Upper lobe of right lung (tissue), 1 donor: Measurements from ENCODE around the gene TAMALIN. TPM values are rescaled to one million over a fixed set of nuclear protein-coding genes. Genes with fewer than 3 reads are reported as not detected.

Source experiments
- ATAC-seq: fragments of 200-7000 bp; cut with Tn5 transposase; one replicate; pipeline ENCODE4 v1.9.1; 2020; ENCODE audit warnings: mild to moderate bottlenecking, moderate library complexity
- DNase-seq: peaks from one replicate; pipeline ENCODE4 v3.0.0-alpha.2; 2020
- H3K27ac ChIP-seq: fragments of 200-600 bp; one replicate; pipeline ENCODE4 v1.8.0; 2022
- H3K27me3 ChIP-seq: fragments of 200-600 bp; one replicate; pipeline ENCODE4 v1.8.0; 2022; ENCODE audit warnings: mild to moderate bottlenecking
- H3K36me3 ChIP-seq: fragments of 200-600 bp; one replicate; pipeline ENCODE4 v1.8.0; 2022
- H3K4me1 ChIP-seq: fragments of 200-600 bp; one replicate; pipeline ENCODE4 v1.8.0; 2022
- H3K4me3 ChIP-seq: fragments of 200-600 bp; one replicate; pipeline ENCODE4 v1.8.0; 2022; ENCODE audit warnings: mild to moderate bottlenecking
- H3K9me3 ChIP-seq: fragments of 200-600 bp; one replicate; pipeline ENCODE4 v1.8.0; 2022
- intact Hi-C: fragments of 100-400 bp; cut with DNase I; formaldehyde crosslinking; loops from one replicate; pipeline ENCODE4 v1.11.0; 2022
- total RNA-seq: library from RNA; stranded (reverse); fragmentation: NEBNext Ultra II Directional; extraction: Animal tissue kit (Norgen Biotek cat#: 25700); gene quantifications from one replicate; pipeline ENCODE4 v1.2.1, GENCODE V29; 2021
- TF ChIP-seq, protein P1 (sequence below): fragments of 200-600 bp; IDR thresholded peaks from one replicate; pipeline ENCODE4 v1.8.0; 2022; ENCODE audit warnings: antibody characterized with exemption
- donor health status: DM: no; HTN: yes; CAD: no; lungs with severe emphysema.

Gene TAMALIN
- total RNA-seq, 1 donor from 2014 or later, result 199 TPM

DNA sequence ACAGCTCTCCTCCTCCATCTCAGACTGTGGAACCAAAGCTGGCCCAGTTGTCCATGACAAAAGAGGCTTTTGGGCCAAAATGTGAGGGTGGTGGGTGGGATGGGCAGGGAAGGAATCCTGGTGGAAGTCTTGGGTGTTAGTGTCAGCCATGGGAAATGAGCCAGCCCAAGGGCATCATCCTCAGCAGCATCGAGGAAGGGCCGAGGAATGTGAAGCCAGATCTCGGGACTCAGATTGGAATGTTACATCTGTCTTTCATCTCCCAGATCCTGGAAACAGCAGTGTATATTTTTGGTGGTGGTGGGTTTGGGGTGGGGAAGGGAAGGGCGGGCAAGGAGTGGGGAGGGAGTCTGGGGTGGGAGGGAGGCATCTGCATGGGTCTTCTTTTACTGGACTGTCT is 11.8 kb upstream of the TAMALIN start:
- H3K36me3 ChIP-seq, result peaks cover 37% of the 10 kb centered on the region
- intact Hi-C loops, result no loop called here

DNA sequence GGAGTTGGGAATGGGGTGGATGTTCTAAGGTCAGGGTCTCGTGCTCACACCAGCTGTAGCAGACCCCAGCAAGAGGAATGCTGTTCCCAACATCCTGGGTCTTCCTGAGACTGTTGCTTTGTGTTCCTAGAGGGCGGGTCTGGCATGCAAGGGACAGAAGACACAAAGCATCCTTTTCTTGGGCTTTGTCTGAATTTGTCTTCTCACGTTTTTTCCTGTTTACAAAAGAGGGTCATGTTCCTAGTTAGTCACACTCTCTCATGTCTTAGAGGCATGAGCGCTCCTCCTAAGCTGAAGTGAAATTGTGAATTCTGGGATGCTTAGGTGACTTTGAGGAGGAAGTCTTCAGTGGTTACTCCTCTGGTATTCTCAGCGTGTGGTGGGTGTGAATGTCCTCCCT is 9.6 kb upstream of the TAMALIN start:
- TF ChIP-seq, protein P1, sequence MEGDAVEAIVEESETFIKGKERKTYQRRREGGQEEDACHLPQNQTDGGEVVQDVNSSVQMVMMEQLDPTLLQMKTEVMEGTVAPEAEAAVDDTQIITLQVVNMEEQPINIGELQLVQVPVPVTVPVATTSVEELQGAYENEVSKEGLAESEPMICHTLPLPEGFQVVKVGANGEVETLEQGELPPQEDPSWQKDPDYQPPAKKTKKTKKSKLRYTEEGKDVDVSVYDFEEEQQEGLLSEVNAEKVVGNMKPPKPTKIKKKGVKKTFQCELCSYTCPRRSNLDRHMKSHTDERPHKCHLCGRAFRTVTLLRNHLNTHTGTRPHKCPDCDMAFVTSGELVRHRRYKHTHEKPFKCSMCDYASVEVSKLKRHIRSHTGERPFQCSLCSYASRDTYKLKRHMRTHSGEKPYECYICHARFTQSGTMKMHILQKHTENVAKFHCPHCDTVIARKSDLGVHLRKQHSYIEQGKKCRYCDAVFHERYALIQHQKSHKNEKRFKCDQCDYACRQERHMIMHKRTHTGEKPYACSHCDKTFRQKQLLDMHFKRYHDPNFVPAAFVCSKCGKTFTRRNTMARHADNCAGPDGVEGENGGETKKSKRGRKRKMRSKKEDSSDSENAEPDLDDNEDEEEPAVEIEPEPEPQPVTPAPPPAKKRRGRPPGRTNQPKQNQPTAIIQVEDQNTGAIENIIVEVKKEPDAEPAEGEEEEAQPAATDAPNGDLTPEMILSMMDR, result no peak

More for the DNA sequence above, 11.8 kb upstream of the TAMALIN start:
- Histone ChIP-seq H3K27ac (no peak overlapping the region), H3K4me3 (no peak overlapping the region), H3K4me1 (no peaks in the 10 kb centered on the region), H3K27me3 (no peaks in the 10 kb centered on the region), H3K9me3 (no peaks in the 10 kb centered on the region)
- no peak for DNase-seq
- TF ChIP-seq, protein P1, result no peak
- ATAC-seq, result no peak

DNA sequence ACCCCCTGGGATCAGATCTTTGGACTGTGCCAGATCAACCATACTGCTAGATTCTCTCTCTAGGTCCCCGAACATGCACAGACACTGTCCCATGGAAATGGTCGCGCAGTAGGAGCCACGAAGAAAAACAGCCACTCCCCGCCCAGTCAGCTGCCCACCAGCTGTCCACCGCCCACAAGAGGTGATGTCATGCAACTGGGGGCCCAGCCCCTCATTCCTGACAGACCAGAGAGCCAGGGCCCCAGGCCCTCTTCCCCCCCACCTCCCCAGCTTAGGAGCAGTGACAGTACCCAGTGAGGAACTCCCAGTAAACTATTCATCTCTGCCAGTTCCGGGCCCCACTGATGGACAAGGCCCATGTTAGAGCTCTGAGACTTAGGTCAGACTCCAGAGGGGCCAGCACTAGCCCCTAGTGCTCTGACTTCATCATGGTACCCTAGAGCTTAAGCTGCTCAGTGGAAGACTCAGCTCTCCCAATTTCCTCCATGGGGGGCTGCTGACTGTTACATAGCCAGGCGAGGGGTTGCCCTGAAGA is 3.7 kb upstream of the TAMALIN start:
- Histone ChIP-seq H3K9me3 (no peaks in the 10 kb centered on the region), H3K27ac (no peak overlapping the region), H3K4me1 (peaks cover 14% of the 10 kb centered on the region), H3K27me3 (no peaks in the 10 kb centered on the region), H3K36me3 (no peaks in the 10 kb centered on the region), H3K4me3 (no peak overlapping the region)
- intact Hi-C loops, result no loop called here
- TF ChIP-seq, protein P1, result no peak
- ATAC-seq, result no peak
- no peak for DNase-seq

More for the DNA sequence above, 9.6 kb upstream of the TAMALIN start:
- ATAC-seq (no peak), DNase-seq (no peak)
- intact Hi-C loops, result no loop called here
- Histone ChIP-seq H3K4me3 (no peak overlapping the region), H3K4me1 (no peaks in the 10 kb centered on the region), H3K36me3 (peaks cover 23% of the 10 kb centered on the region), H3K27me3 (no peaks in the 10 kb centered on the region), H3K9me3 (no peaks in the 10 kb centered on the region), H3K27ac (no peak overlapping the region)

DNA sequence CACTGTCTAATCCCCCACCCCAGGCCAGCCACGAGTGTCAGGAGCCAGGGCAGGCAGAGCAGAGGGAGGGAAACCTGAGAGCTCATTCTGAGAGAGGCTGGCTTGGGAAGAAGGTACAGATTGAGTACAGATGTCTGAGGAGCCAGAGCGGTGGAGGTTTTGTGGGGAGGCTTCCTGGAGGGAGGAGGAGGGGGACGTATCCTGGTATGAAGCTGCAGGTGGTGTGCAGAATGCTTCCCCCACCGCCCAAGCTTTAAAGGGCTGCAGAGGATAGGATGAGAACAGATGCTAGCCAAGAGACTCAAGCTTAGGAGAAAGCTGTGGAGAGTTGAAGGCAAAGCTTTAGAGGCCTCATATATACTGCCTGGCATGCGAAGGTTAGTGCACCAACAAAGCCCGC is 3.2 kb upstream of the TAMALIN start:
- Histone ChIP-seq H3K27ac (no peak overlapping the region), H3K36me3 (no peaks in the 10 kb centered on the region), H3K4me3 (no peak overlapping the region), H3K9me3 (no peaks in the 10 kb centered on the region), H3K4me1 (peaks cover 16% of the 10 kb centered on the region), H3K27me3 (no peaks in the 10 kb centered on the region)
- ATAC-seq (no peak), DNase-seq (no peak)
- intact Hi-C loops, result no loop called here
- TF ChIP-seq, protein P1, result no peak

DNA sequence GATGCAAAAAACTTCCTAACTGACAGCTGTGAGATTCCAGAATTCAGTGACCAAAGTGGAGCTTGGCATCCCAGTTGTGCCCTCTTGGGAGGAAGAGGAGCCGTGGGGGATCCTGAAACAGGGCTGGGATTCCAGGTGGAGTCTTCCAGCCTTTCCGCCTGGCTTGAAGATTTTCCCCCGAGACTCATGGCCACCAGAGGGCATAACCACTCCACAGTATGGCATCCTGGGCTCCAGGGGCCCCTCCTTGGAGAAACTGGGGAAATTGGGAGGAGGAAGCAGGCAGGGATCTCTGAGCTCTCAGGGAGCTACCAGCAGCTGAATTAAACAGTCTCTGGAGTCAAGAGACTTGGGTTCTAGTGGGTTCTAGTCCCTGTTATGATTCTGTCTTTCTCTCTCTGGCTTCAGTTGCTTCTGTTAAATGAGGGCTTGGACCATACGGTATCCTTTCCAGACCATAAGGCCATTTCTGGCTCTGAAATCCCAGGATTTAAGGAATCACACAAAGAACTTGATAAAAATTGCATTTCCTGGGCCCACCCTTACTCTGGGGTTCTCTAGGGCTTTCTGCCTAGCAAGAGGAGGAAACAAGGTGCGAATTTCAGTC is 2.6 kb upstream of the TAMALIN start:
- TF ChIP-seq, protein P1, result peak; percentile 72
- no peaks in the 10 kb centered on the region for H3K9me3 ChIP-seq
- no peak for DNase-seq
- peak; percentile 25 for ATAC-seq
- intact Hi-C loops, result no loop called here
- H3K27me3 ChIP-seq, result no peaks in the 10 kb centered on the region
- peaks cover 21% of the 10 kb centered on the region for H3K4me1 ChIP-seq
- no peak overlapping the region for H3K4me3 ChIP-seq
- H3K36me3 ChIP-seq, result no peaks in the 10 kb centered on the region
- H3K27ac ChIP-seq, result no peak overlapping the region
